Upper lobe of left lung (tissue), 6 donors: Measurements from ENCODE around the gene AIF1. TPM values are rescaled to one million over a fixed set of nuclear protein-coding genes. Genes with fewer than 3 reads are reported as not detected.

Experiments
- ATAC-seq, 2 donors: fragments of 200-7000 bp; cut with Tn5 transposase; one replicate each; pipeline ENCODE4 v1.9.1; 2022; ENCODE audit warnings: mild to moderate bottlenecking in 2 of 2, moderate library complexity in 2 of 2; ENCODE audit not compliant: low FRiP score in 2 of 2
- DNase-seq, 2 donors: peaks; one replicate each; pipeline ENCODE4 v3.0.0-alpha.2; 2019 to 2020
- H3K27ac ChIP-seq, 4 donors: fragments of 200-600 bp; sonication (generic); one replicate each; pipeline ENCODE4 v1.5.1; 2016 to 2019
- H3K27me3 ChIP-seq, 4 donors: fragments of 200-600 bp; sonication (generic); one replicate each; pipeline ENCODE4 v1.5.1; 2017 to 2019
- H3K36me3 ChIP-seq, 4 donors: fragments of 200-600 bp; sonication (generic); one replicate each; pipeline ENCODE4 v1.5.1; 2016 to 2019
- H3K4me1 ChIP-seq, 4 donors: fragments of 200-600 bp; sonication (generic); one replicate each; pipeline ENCODE4 v1.5.1; 2018 to 2019
- H3K4me3 ChIP-seq, 4 donors: fragments of 200-600 bp; sonication (generic); one replicate each; pipeline ENCODE4 v1.5.1; 2017 to 2019; ENCODE audit warnings: mild to moderate bottlenecking in 2 of 4, moderate library complexity in 1 of 4
- H3K9me3 ChIP-seq, 4 donors: fragments of 200-600 bp; sonication (generic); one replicate each; pipeline ENCODE4 v1.5.1; 2018 to 2019
- CTCF ChIP-seq, 6 experiments: fragments of 450-650 bp in 4 of 6; fragments of 200-600 bp in 2 of 6; sonication (generic) in 2 of 6; IDR thresholded peaks; one replicate each; pipeline ENCODE4 v1.5.1; 2016 to 2019; ENCODE audit warnings: antibody characterized with exemption in 6 of 6
- EP300 ChIP-seq, 4 donors: sonication (generic); formaldehyde crosslinking; IDR thresholded peaks; one replicate each; pipeline ENCODE4 v1.5.1; 2017; ENCODE audit warnings: antibody characterized with exemption in 4 of 4, control low read depth in 2 of 4
- POLR2A ChIP-seq, 4 donors: fragments of 450-650 bp; IDR thresholded peaks; one replicate each; pipeline ENCODE4 v1.5.1; 2016 to 2017; ENCODE audit warnings: antibody characterized with exemption in 4 of 4, mild to moderate bottlenecking in 2 of 4
- POLR2AphosphoS5 ChIP-seq, 2 donors: sonication (generic); formaldehyde crosslinking; IDR thresholded peaks; one replicate each; pipeline ENCODE4 v1.5.1; 2017; ENCODE audit warnings: antibody characterized with exemption in 2 of 2
- WGBS, 2 donors: methylation state at CpG; one replicate each; pipeline ENCODE4 v1.1.5; 2017 to 2018; 5-methylcytosine and 5-hydroxymethylcytosine counted together
- total RNA-seq, 6 donors: library from RNA; depleted of rRNA in 4 of 6; stranded (reverse); fragments of >200 nt in 4 of 6; gene quantifications; one replicate each; pipeline versions ENCODE4 v1.1.0 to v1.2.1, GENCODE V29; 2016 to 2021
- donor health status: DM: no; HTN: no; CAD: no; lungs with moderate emphysema.
- donor health status: DM: no; HTN: yes; CAD: no; lungs with severe emphysema.

AIF1 gene
- total RNA-seq, 6 donors from 2014 or later: 18.5 to 106 (median 79.7) TPM

GRCh38 chr6:31645325-31645724 lies 30.3 kb downstream of the AIF1 start:
- Histone ChIP-seq H3K9me3 (no peaks in the 10 kb centered on the region), H3K36me3 (peaks cover 72 to 100% (median 89%) of the 10 kb centered on the region in 4 donors), H3K27ac (no peak overlapping the region), H3K4me1 (peaks cover 0 to 2% (median 1%) of the 10 kb centered on the region in 4 donors), H3K4me3 (no peak overlapping the region), H3K27me3 (no peaks in the 10 kb centered on the region)
- WGBS, 2 donors: 93 to 100% methylated on average over 5 to 6 of the region's 9 CpGs
- DNase-seq (no peak), ATAC-seq (no peak)
- no peak for TF ChIP-seq CTCF (IDR thresholded peaks at IDR 0.05)
- TF ChIP-seq POLR2A (IDR thresholded peaks at IDR 0.05): no peak

- H3K4me1 ChIP-seq: peaks cover 19 to 26% (median 21%) of the 10 kb centered on the region in 4 donors
- ATAC-seq (peak; percentile 79 to 87), DNase-seq (peak in 1 of 2 donors; percentile 88)
- peak overlapping the region; percentile 46 to 83 (median 76) for H3K4me3 ChIP-seq
- peaks cover 25 to 58% (median 30%) of the 10 kb centered on the region in 4 donors for H3K36me3 ChIP-seq
- no peaks in the 10 kb centered on the region for H3K27me3 ChIP-seq
- no peaks in the 10 kb centered on the region for H3K9me3 ChIP-seq
- no peak for TF ChIP-seq EP300 (IDR thresholded peaks at IDR 0.05)
- TF ChIP-seq POLR2AphosphoS5 (IDR thresholded peaks at IDR 0.05): peak; percentile 8 to 58
- peak in 1 of 4 donors; percentile 23 for TF ChIP-seq POLR2A (IDR thresholded peaks at IDR 0.05)
- TF ChIP-seq CTCF (IDR thresholded peaks at IDR 0.05): no peak
- peak overlapping the region; percentile 93 to 96 (median 94) for H3K27ac ChIP-seq
- 2 to 4% methylated on average over 15 to 29 of the region's 29 CpGs for WGBS, 2 donors
Measured at GRCh38 chr6:31651602-31652191, 36.7 kb downstream of the AIF1 start.

- Histone ChIP-seq H3K4me1 (peaks cover 23 to 37% (median 26%) of the 10 kb centered on the region in 4 donors), H3K4me3 (peak overlapping the region; percentile 33 to 83 (median 76)), H3K36me3 (peaks cover 13 to 53% (median 24%) of the 10 kb centered on the region in 4 donors), H3K9me3 (no peaks in the 10 kb centered on the region), H3K27ac (peak overlapping the region; percentile 93 to 96 (median 94)), H3K27me3 (no peaks in the 10 kb centered on the region)
- WGBS, 2 donors: 9 to 10% methylated on average over 34 to 37 of the region's 37 CpGs
- ATAC-seq (peak; percentile 91), DNase-seq (peak; percentile 80 to 89)
- no peak for TF ChIP-seq EP300 (IDR thresholded peaks at IDR 0.05)
- peak in 1 of 6 experiments; percentile 6 for TF ChIP-seq CTCF (IDR thresholded peaks at IDR 0.05)
- peak in 1 of 2 donors; percentile 71 for TF ChIP-seq POLR2AphosphoS5 (IDR thresholded peaks at IDR 0.05)
- TF ChIP-seq POLR2A (IDR thresholded peaks at IDR 0.05): peak in 1 of 4 donors; percentile 78
Measured at GRCh38 chr6:31652925-31653724, 38.1 kb downstream of the AIF1 start.

GRCh38 chr6:31654574-31655348 lies 39.7 kb downstream of the AIF1 start:
- H3K27me3 ChIP-seq: no peaks in the 10 kb centered on the region
- TF ChIP-seq POLR2AphosphoS5 (IDR thresholded peaks at IDR 0.05): no peak
- no peak for TF ChIP-seq EP300 (IDR thresholded peaks at IDR 0.05)
- no peak for TF ChIP-seq CTCF (IDR thresholded peaks at IDR 0.05)
- no peak for TF ChIP-seq POLR2A (IDR thresholded peaks at IDR 0.05)
- 91 to 95% methylated on average over 7 to 8 of the region's 8 CpGs for WGBS, 2 donors
- no peaks in the 10 kb centered on the region for H3K9me3 ChIP-seq
- H3K36me3 ChIP-seq: peaks cover 0 to 37% (median 10%) of the 10 kb centered on the region in 4 donors
- DNase-seq: no peak
- H3K27ac ChIP-seq: no peak overlapping the region
- H3K4me3 ChIP-seq: no peak overlapping the region
- no peak for ATAC-seq
- peaks cover 39 to 53% (median 42%) of the 10 kb centered on the region in 4 donors for H3K4me1 ChIP-seq
